Measurements from ENCODE around the gene ZC3H12A. TPM values are rescaled to one million over a fixed set of nuclear protein-coding genes. Genes with fewer than 3 reads are reported as not detected.
A peak's percentile ranks its signal among the peaks of the same experiment; 100 is the strongest.

ZC3H12A gene
- total RNA-seq, 2 experiments from 2014 or later = 164 to 165 TPM

DNA sequence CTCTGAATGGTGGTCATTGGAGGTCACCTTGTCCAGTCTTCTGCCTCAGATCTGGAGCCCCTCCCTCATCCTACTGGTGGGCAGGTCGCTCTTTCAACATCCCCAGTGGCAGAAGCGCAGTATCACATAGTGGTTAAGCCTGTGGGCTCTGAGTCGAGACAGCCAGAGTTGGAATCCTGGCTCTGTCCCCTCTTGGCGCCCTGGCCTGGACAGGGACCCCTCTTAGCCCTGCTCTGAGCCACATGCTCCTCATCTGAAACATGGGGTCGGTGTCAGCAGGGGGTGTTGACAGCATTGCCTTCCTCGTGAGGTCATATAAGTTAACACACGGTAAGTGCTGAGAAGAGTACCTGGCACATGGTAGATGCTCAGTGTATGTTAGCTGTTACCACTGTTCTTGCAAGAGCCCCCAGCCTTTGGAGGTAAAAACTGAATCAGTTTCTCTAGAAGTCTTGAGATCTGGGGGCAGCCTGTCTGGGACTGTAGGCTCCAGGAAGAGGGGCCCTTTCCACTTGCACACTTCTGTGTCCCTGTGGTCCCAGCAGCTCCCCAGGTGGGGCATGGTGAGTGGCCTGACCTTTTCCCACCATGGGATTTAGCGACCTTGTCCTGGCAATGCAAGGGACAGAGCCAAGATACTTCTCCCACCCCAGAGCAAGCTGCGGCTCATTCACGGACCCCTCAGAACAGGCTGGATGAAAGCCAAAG is 6.4 kb downstream of the ZC3H12A start:
- no peak for TF ChIP-seq CTCF (IDR thresholded peaks at IDR 0.05)
- Histone ChIP-seq H3K27me3 (ENCODE audit: control insufficient read depth in 1 of 2, insufficient read depth in 2 of 2, low read length in 2 of 2) (no peaks in the 10 kb centered on the region), H3K36me3 (ENCODE audit: insufficient read depth, low read length) (peaks cover 84% of the 10 kb centered on the region), H3K27ac (ENCODE audit: low read depth in 1 of 2, low read length in 2 of 2) (peak overlapping the region; percentile 95 to 97), H3K4me3 (ENCODE audit: low read length) (no peak overlapping the region), H3K9me3 (ENCODE audit: control insufficient read depth in 1 of 2, insufficient read depth in 1 of 2, low read length in 2 of 2) (no peaks in the 10 kb centered on the region), H3K4me1 (ENCODE audit: insufficient read depth, low read length) (peaks cover 67% of the 10 kb centered on the region)
- CTCF ChIA-PET = interaction anchor here (1.1 kb wide), 1 partner anchor 34 kb away, joined by 3 read pairs; the partner anchor contains the start of gene MEAF6
- peak overlapping the region; percentile 100 for H3K27ac Mint-ChIP-seq
- H3K4me3 Mint-ChIP-seq = peak overlapping the region; percentile 62
- H3K9me3 Mint-ChIP-seq = no peaks in the 10 kb centered on the region
- peaks cover 88% of the 10 kb centered on the region for H3K36me3 Mint-ChIP-seq (ENCODE audit: low read depth)
- intact Hi-C loops (cut with DNase I, micrococcal nuclease) = no loop called here
- POLR2A ChIA-PET = interaction anchor here (0.7 kb wide), 1 partner anchor 73 kb away, joined by 3 read pairs; the partner anchor contains the start of gene SNIP1
- peak in 1 of 14 experiments; percentile 23 for DNase-seq
- no peaks in the 10 kb centered on the region for H3K27me3 Mint-ChIP-seq
- H3K4me1 Mint-ChIP-seq (ENCODE audit: low read depth) = peaks cover 52% of the 10 kb centered on the region
- ATAC-seq (ENCODE audit: poor library complexity) = no peak

DNA sequence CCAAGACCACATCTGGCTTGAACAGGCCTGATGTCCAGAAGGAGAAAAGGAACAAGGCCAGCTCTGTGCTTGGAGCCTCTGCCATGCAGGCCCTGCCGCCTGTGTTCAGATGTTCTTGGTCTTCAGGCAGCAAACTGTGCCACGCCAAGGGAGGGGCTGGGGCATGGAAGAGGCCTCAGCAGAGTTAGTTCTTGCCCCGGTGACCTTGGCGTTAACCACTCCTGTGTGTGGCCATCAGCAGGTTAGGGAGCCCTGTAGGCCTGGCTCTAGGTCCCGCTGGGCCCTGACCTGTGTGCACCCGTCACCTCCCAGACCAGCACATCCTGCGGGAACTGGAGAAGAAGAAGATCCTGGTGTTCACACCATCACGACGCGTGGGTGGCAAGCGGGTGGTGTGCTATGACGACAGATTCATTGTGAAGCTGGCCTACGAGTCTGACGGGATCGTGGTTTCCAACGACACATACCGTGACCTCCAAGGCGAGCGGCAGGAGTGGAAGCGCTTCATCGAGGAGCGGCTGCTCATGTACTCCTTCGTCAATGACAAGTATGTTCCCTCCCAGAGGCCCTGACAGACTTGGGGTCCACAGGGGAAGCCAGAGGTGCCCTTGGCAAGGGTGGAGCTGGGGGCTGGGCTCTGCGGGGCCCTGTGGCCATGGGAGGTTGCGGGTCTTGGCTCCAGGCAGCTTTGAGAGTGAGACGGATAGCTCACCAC is 7.1 kb downstream of the ZC3H12A start:
- peak overlapping the region; percentile 95 to 97 for H3K27ac ChIP-seq (ENCODE audit: low read depth in 1 of 2, low read length in 2 of 2)
- H3K27me3 ChIP-seq (ENCODE audit: control insufficient read depth in 1 of 2, insufficient read depth in 2 of 2, low read length in 2 of 2) = no peaks in the 10 kb centered on the region
- intact Hi-C loops (cut with DNase I, micrococcal nuclease) = no loop called here
- H3K9me3 ChIP-seq (ENCODE audit: control insufficient read depth in 1 of 2, insufficient read depth in 1 of 2, low read length in 2 of 2) = no peaks in the 10 kb centered on the region
- POLR2A ChIA-PET = interaction anchor here (0.7 kb wide), 1 partner anchor 73 kb away, joined by 3 read pairs; the partner anchor contains the start of gene SNIP1
- TF ChIP-seq CTCF (IDR thresholded peaks at IDR 0.05) = no peak
- CTCF ChIA-PET = interaction anchor here (1.1 kb wide), 1 partner anchor 33 kb away, joined by 3 read pairs; the partner anchor contains the start of gene MEAF6
- no peaks in the 10 kb centered on the region for H3K27me3 Mint-ChIP-seq
- no peak overlapping the region for H3K4me3 ChIP-seq (ENCODE audit: low read length)
- peaks cover 65% of the 10 kb centered on the region for H3K4me1 ChIP-seq (ENCODE audit: insufficient read depth, low read length)
- peaks cover 80% of the 10 kb centered on the region for H3K36me3 Mint-ChIP-seq (ENCODE audit: low read depth)
- H3K36me3 ChIP-seq (ENCODE audit: insufficient read depth, low read length) = peaks cover 77% of the 10 kb centered on the region
- H3K4me3 Mint-ChIP-seq = peak overlapping the region; percentile 54
- peak in 4 of 14 experiments; percentile 4 to 45 (median 30) for DNase-seq
- H3K9me3 Mint-ChIP-seq = no peaks in the 10 kb centered on the region
- H3K4me1 Mint-ChIP-seq (ENCODE audit: low read depth) = peaks cover 48% of the 10 kb centered on the region
- H3K27ac Mint-ChIP-seq = peak overlapping the region; percentile 100
- no peak for ATAC-seq (ENCODE audit: poor library complexity)

- peak overlapping the region; percentile 75 for H3K4me3 Mint-ChIP-seq
- no peak for ATAC-seq (ENCODE audit: poor library complexity)
- Histone ChIP-seq H3K27me3 (ENCODE audit: control insufficient read depth in 1 of 2, insufficient read depth in 2 of 2, low read length in 2 of 2) (no peaks in the 10 kb centered on the region), H3K4me1 (ENCODE audit: insufficient read depth, low read length) (peaks cover 65% of the 10 kb centered on the region), H3K36me3 (ENCODE audit: insufficient read depth, low read length) (peaks cover 71% of the 10 kb centered on the region), H3K27ac (ENCODE audit: low read depth in 1 of 2, low read length in 2 of 2) (peak overlapping the region; percentile 95 to 97), H3K4me3 (ENCODE audit: low read length) (no peak overlapping the region), H3K9me3 (ENCODE audit: control insufficient read depth in 1 of 2, insufficient read depth in 1 of 2, low read length in 2 of 2) (no peaks in the 10 kb centered on the region)
- POLR2A ChIA-PET = interaction anchor here (1.4 kb wide), 1 partner anchor 32 kb away, joined by 4 read pairs; the partner anchor contains the start of gene MEAF6
- H3K36me3 Mint-ChIP-seq (ENCODE audit: low read depth) = peaks cover 81% of the 10 kb centered on the region
- H3K9me3 Mint-ChIP-seq = no peaks in the 10 kb centered on the region
- CTCF ChIA-PET = no interaction called here
- peak overlapping the region; percentile 100 for H3K27ac Mint-ChIP-seq
- intact Hi-C loops (cut with DNase I, micrococcal nuclease) = no loop called here
- peaks cover 51% of the 10 kb centered on the region for H3K4me1 Mint-ChIP-seq (ENCODE audit: low read depth)
- H3K27me3 Mint-ChIP-seq = no peaks in the 10 kb centered on the region
- DNase-seq = peak in 1 of 14 experiments; percentile 21
- no peak for TF ChIP-seq CTCF (IDR thresholded peaks at IDR 0.05)
These were observed 7.8 kb downstream of the ZC3H12A start for GRCh38 chr1:37482004-37482785.

Measured in CD4-positive, alpha-beta T cell (primary cell).